Activated naive CD4-positive, alpha-beta T cell treated with anti-CD3 and anti-CD28 coated beads, Interleukin-2, amount 50 U/mL, for 16 hours (primary cell): ENCODE data around the gene RRP1.

Experiments
- DNase-seq: peaks from one replicate; pipeline ENCODE4 v3.0.0-alpha.2; 2020

RRP1 gene

GRCh38 chr21:43777953-43778352 lies 11.4 kb upstream of the RRP1 start:
- DNase-seq, result no peak

DNA sequence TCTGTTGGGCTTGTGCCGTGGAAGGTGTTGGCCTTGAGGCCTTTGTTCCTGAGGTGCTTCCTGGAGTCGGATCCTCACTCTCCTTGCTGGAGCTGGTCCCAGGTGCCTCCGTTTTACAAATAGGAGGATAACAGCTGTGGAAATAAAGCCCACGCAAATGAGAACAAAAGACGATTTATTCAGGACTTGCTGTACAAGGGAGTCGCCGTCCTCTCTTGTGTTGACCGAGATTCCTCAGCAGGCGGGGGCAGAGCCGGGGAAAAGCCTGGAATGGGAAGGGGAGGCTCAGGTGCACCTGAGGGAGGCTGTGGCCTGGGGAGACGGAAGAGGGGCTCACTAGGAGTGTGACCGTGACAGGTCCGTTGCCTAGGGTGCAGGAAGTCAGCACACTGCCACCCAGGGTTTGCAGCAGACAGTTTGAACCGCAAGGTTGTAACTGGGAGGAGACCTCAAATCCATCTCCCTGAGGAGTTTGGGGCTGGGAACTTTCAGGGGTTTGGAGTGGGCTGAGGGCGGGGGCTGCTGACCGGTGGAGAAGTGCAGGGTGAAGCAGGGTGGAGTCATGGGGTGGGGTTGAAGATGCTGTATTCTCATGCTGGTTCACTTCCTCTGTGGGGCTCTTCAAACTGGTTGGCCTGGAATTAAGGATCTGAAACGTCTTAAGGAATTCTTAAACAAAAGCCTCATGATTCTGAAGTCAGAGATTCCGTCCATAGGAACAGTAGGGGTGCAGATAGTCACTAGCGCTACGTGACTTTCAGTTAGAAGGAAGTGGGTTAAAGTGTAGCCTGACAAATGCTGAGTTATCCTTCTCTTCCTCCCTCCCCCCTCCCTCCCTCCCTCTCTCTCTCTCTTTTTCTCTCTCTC lies 10.7 kb upstream of the RRP1 start:
- no peak for DNase-seq

- DNase-seq, result no peak
Observed at GRCh38 chr21:43779660-43780059, 9.7 kb upstream of the RRP1 start.

GRCh38 chr21:43781846-43782245 lies 7.5 kb upstream of the RRP1 start:
- DNase-seq, result no peak

DNA sequence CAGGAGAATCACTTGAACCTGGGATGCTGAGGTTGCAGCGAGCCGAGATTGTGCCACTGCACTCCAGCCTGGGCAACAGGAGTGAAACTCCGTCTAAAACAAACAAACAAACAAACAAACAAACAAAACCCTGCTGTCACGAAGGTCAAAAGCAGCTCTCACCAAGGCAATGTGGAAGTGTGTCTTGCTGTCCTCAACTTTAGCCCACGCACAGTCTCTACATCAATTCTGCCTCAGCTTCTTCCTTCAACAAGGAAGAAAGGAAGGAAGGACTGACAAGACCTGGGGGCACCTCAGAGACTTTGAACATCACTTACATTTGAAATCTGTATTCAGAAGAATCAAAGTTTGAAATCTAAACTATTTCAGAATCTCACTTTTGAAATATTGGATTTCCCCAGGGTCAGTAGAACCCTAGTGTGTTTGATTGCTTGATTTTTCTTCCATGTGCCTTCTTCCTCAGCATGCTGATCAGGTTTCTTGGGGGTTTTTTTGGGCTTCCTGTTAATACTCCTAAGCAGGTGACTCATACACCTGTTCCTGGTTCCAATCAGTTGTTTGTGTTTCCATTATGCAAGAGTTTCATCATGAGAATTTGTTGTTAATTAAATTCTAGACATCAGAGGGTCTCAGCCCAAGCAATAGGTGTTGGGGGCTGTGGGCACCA lies 6.8 kb upstream of the RRP1 start:
- no peak for DNase-seq

DNA sequence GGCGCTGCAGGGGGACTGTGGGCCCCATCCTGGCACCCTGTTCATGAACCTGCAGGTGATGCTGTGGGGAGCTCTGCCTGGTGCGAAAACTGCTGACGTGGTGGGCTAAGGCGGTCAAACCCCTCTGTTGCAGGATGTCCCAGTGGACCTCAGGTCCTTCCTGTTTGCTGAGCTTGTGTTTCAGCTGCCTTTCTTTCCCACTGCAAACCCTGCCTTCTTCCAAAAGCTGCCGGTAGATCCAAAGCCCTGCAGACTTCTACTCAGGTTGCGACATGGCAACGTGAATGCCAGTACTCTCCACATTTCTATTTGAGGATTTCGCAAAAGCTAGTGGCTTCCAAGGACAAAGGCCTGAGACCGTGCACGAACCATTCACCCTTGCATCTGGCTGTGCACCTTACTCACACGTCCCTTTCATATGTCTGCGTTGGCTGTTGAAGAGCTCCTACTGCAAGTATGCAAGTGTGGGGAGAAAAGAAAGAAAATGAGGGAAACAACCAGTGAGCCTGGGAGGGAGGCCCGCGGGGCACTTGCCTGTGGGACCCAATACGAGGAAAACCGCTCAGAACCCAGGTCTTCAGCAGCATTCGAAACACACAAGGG lies 6.2 kb upstream of the RRP1 start:
- no peak for DNase-seq

GRCh38 chr21:43785134-43785533 lies 4.2 kb upstream of the RRP1 start:
- no peak for DNase-seq

- no peak for DNase-seq
Observed at GRCh38 chr21:43786300-43786806, 3.0 kb upstream of the RRP1 start.

- DNase-seq, result no peak
Observed at GRCh38 chr21:43786807-43787440, 2.5 kb upstream of the RRP1 start.

DNA sequence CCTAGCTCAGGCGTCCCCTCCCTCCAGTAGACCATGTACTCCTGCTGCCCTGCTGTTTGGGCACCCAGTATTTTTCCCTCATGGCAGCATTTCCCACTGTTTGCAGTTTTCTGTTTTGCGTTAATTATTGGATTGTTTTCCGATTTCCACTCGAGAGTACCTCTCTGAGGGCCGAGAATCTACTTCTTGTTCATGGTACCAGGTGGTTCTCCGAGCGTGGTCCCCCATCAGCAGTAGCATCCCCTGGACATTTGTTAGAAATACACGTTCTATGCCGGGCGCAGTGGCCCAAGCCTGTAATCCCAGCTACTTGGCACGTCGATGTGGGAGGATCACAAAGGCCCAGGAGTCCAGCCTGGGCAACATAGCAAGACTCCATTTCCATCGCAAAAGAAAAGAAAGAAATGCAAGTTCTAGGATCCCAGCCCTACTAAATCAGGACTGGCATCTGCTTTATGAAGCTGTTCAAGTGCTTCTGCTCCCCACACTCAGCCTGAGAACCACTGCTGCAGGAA lies 690 bp downstream of the RRP1 start:
- DNase-seq, result no peak

DNA sequence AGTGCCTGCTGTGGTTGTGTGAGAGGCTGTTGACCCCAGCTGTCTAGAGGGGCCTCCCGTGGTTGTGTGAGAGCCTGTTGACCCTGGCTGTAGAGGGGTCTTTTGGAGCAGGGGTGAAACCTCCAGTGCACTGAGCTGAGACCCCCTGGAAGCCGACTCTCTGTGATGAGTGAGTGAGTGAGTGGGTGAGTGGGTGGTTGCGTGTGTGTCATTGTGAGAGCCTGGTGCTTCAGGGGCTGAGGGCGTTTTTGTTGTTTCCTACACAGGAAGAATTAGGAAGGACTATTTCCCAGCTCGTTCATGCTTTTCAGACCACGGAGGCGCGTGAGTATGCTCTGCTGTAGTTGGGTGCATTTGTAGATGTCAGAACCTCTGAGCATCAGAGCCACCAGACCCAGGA lies 3.0 kb downstream of the RRP1 start:
- no peak for DNase-seq

DNA sequence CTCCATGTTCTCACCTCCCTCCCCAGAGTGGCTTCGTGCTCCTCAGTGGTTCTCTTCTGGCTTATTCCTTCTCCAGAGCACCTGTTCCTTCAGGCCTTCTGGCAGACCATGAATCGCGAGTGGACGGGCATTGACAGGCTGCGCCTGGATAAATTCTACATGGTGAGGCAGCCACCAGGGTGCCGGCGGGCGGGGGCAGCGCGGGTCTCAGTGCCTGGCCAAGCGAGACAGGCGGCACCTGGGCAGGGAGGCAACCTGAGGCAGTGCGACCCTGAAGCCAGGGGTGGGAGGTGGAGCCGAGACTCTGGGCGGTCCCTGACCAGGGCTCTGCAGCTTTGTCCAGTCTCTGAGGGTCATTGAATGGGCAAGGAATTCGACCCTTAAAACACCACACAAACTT lies 3.9 kb downstream of the RRP1 start:
- no peak for DNase-seq

DNA sequence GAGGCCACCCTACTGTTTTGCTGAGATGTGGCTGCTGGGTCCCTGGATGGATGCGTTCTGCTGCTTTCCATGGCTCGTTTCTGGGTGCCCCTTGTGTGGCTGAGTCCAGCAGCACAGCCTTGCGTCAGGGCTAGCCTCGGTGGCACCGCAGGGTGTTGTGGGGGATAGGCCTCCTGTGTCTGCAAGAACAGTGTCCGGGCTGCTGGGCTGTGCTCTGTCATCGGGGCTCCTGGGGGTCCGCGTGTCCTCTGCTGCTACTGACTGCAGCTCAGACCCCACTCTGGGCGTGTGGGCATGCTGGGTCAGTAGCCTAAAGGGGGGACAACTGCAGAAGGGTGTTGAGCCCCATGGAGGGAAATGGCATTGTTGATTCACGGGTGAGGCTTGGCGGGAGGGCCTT lies 4.9 kb downstream of the RRP1 start:
- no peak for DNase-seq

DNA sequence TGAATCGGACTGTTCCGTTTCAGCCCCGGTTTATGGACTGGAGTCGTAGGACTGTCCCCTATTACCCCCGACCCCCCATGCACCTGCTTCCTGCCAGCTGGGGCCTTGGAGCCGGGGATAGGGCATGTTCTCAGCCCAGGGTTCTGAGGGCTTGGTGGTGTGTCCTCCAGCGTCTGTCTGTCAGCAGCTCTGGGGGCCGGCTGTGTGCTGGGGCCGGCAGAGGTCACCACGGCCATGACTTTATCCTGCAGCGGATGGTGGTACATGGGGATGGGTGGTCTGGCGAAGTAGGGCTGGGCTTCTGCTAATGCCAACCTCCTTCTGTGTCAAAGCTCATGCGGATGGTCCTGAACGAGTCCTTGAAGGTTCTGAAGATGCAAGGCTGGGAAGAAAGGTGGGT lies 5.5 kb downstream of the RRP1 start:
- DNase-seq, result no peak

GRCh38 chr21:43797415-43797814 lies 8.0 kb downstream of the RRP1 start:
- DNase-seq, result no peak

DNA sequence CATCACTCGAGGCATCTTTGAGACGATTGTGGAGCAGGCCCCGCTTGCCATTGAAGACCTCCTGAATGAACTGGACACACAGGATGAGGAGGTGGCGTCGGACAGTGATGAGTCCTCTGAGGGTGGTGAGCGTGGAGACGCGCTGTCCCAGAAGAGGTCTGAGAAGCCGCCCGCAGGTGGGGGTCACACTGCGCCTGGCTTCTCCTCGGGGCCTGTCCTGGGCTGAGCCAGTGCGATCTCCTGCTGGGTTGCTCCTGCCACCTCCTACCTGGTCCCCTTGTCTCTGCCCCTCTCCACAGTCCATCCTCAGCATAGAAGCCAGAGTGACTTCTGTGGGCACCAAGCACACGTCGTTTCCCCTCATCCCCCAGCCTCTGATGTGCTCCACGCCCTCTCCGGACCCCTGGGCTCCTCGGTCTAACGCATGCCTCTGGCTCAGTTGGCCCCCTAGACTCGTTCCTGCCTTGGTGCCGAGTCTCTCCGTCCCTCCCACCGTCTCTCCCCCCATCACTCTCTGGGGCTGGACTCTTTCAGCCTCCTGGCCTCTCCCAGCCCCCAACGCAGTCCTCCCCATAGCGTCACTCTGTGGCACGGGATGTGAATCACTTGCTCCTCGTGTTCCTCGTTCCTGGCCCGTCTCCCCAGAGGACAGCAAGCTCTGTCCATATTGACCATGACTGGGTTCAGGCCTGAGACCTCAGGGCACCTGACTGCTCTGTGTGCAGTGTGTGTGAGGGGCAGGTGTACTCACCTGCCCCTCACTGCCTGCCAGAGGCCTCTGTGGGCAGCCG lies 8.7 kb downstream of the RRP1 start:
- no peak for DNase-seq

GRCh38 chr21:43799301-43799840 lies 10.0 kb downstream of the RRP1 start:
- DNase-seq, result no peak

GRCh38 chr21:43800124-43800523 lies 10.7 kb downstream of the RRP1 start:
- no peak for DNase-seq

- no peak for DNase-seq
Observed at GRCh38 chr21:43800566-43800965, 11.2 kb downstream of the RRP1 start.

- no peak for DNase-seq
Observed at GRCh38 chr21:43801006-43801783, 11.8 kb downstream of the RRP1 start.

DNA sequence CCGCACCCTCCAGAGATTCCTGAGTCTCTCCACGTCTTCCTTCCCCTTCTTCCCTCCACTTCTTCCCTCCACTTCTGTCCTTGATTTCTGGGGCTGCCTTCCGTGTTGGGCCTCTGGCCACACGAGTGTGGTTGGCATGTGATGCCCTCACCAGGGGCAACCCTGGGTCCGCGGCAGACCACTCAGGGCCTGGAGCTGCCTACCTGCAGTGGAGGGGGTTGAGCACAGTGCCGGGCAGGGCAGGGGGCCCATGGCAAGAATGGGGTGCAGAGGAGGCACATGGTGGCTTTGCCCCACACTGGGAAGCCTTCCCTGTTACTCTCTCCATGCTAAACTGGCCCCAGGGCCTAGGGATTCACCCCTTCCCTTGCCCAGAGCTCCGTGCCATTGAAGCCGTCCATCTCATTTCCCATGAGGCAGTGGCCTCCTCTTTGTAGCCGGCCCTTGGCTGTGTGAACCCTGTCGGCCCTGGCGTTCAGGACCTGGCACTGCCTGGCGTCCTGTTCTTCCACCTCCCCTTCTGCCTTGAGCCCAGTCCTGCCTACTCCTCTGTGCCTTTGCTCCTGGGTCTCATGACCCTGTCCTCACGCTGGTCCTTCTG lies 13.4 kb downstream of the RRP1 start:
- DNase-seq, result no peak
